ENCODE measurements around the gene CACNA1G.

DNA sequence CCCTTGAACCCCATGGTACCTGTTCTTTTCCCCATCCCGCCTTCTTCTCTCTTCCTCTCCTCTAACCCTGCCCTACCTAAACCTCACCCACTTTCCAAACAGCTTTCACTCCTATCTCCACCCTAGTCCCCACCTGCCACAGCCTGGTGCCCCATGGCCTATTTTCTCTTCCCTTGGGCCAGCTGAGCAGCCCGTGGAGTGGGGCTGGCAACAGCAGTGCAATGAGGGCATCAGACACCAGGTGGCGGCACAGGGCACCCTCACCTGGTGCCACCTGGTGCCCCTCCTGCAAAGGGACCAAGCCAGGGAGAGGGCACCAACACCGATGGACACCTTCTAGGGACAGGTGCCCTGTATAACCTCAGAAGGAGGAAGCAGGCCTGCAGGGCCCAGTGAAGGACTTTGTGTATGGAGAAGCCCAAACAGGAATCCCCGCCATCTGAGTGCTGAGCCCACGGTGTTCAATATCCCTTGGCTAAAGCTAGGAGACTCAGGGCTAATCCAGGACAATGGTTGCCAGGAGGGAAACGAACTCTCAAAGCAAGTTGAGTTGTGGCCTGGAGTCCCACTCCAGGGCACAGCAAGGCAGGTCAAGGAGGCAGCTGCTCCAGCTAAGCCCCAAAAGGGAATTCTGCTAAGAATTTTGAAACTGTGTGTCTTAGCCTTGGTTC lies 70.1 kb downstream of the CACNA1G start:
- peak; percentile 83 for TF ChIP-seq CTCF (IDR thresholded peaks at IDR 0.05)
- no peak for TF ChIP-seq EZH2phosphoT487 (IDR thresholded peaks at IDR 0.05)
